WTC11 (cell line): ENCODE results near the gene CELF1. TPM values are rescaled to one million over a fixed set of nuclear protein-coding genes. Genes with fewer than 3 reads are reported as not detected.

Source experiments
- ATAC-seq: fragments of 200-7000 bp; cut with Tn5 transposase; 2 replicates; pipeline ENCODE4 v1.10.0; 2021; ENCODE audit warnings: mild to moderate bottlenecking, moderate library complexity
- CTCF ChIA-PET: fragments of 300-600 bp; sonication (Branson Sonifier 250); formaldehyde crosslinking; loops from one replicate; lab custom pipeline; 2021; ENCODE audit warnings: antibody characterized with exemption; lab: Charles Lee
- POLR2A ChIA-PET: fragments of 350-600 bp; sonication (Branson Sonifier 250); formaldehyde crosslinking; loops from one replicate; lab custom pipeline; 2021; ENCODE audit warnings: antibody characterized with exemption; lab: Charles Lee
- DNase-seq: peaks from one replicate; pipeline ENCODE4 v3.0.0; 2021; ENCODE audit warnings: low spot score
- H3K27ac Mint-ChIP-seq: 2 replicates; pipeline ENCODE4 v1.8.0; 2021; ENCODE audit warnings: mixed read lengths
- H3K27me3 Mint-ChIP-seq: 2 replicates; pipeline ENCODE4 v1.8.0; 2021; ENCODE audit warnings: low read depth, mild to moderate bottlenecking, moderate library complexity, mixed read lengths
- H3K36me3 Mint-ChIP-seq: 2 replicates; pipeline ENCODE4 v1.8.0; 2021; ENCODE audit warnings: mixed read lengths
- H3K4me1 Mint-ChIP-seq: 2 replicates; pipeline ENCODE4 v1.8.0; 2022; ENCODE audit warnings: mixed read lengths
- H3K4me3 Mint-ChIP-seq: 2 replicates; pipeline ENCODE4 v1.8.0; 2021; ENCODE audit warnings: mild to moderate bottlenecking, moderate library complexity, mixed read lengths
- H3K9me3 Mint-ChIP-seq: 2 replicates; pipeline ENCODE4 v1.8.0; 2021; ENCODE audit warnings: mixed read lengths
- ATF6 ChIP-seq: sonication (generic); formaldehyde crosslinking; IDR thresholded peaks from 2 replicates; pipeline ENCODE4 v1.8.1; 2023; ENCODE audit warnings: mild to moderate bottlenecking, missing genetic modification reagents
- CTCF ChIP-seq: fragments of 200-600 bp; IDR thresholded peaks from 2 replicates; pipeline ENCODE4 v1.8.0; 2022; ENCODE audit warnings: antibody characterized with exemption
- ERG ChIP-seq: fragments of 250-450 bp; sonication (Bioruptor Pico); IDR thresholded peaks from 2 replicates; pipeline ENCODE4 v1.8.0; 2021; ENCODE audit warnings: mild to moderate bottlenecking
- FOXP4 ChIP-seq: sonication (generic); formaldehyde crosslinking; IDR thresholded peaks from 2 replicates; pipeline ENCODE4 v1.8.0; 2022; ENCODE audit warnings: mild to moderate bottlenecking, missing genetic modification reagents
- IRF2 ChIP-seq: sonication (generic); formaldehyde crosslinking; IDR thresholded peaks from 2 replicates; pipeline ENCODE4 v1.8.0; 2022; ENCODE audit warnings: low read depth, missing genetic modification reagents, borderline replicate concordance
- NR2C2 ChIP-seq: sonication (generic); formaldehyde crosslinking; IDR thresholded peaks from 2 replicates; pipeline ENCODE4 v1.8.0; 2022; ENCODE audit warnings: mild to moderate bottlenecking, missing genetic modification reagents
- STAT6 ChIP-seq: sonication (generic); formaldehyde crosslinking; conservative IDR thresholded peaks from 2 replicates; pipeline ENCODE4 v1.8.1; 2023; ENCODE audit warnings: mild to moderate bottlenecking, low read depth, missing genetic modification reagents, moderate library complexity
- TEAD1 ChIP-seq: sonication (generic); formaldehyde crosslinking; IDR thresholded peaks from 2 replicates; pipeline ENCODE4 v1.8.0; 2022; ENCODE audit warnings: mild to moderate bottlenecking, missing genetic modification reagents
- ZNF121 ChIP-seq: sonication (generic); formaldehyde crosslinking; IDR thresholded peaks from 2 replicates; pipeline ENCODE4 v1.8.0; 2023; ENCODE audit warnings: missing genetic modification reagents
- ZNF396 ChIP-seq: fragments of 250-450 bp; sonication (Bioruptor Pico); IDR thresholded peaks from 2 replicates; pipeline ENCODE4 v1.8.0; 2021; ENCODE audit warnings: mild to moderate bottlenecking, moderate library complexity, borderline replicate concordance
- ZNF423 ChIP-seq: fragments of 250-450 bp; sonication (Bioruptor Pico); IDR thresholded peaks from 2 replicates; pipeline ENCODE4 v2.1.2; 2022; ENCODE audit warnings: mild to moderate bottlenecking, moderate library complexity
- total RNA-seq: library from RNA; stranded (reverse); gene quantifications from 3 replicates; pipeline ENCODE4 v1.2.3, GENCODE V29; 2021

Gene CELF1
- total RNA-seq, 1 experiment from 2014 or later, result 177 TPM

GRCh38 chr11:47441421-47441820, 111.5 kb downstream of the CELF1 start:
- H3K4me1 Mint-ChIP-seq, result no peaks in the 10 kb centered on the region
- TF ChIP-seq TEAD1 (no peak), CTCF (no peak), ERG (CRISPR knock-in tag) (no peak)
- H3K4me3 Mint-ChIP-seq, result no peak overlapping the region
- H3K27me3 Mint-ChIP-seq, result no peaks in the 10 kb centered on the region
- H3K9me3 Mint-ChIP-seq, result no peaks in the 10 kb centered on the region
- H3K36me3 Mint-ChIP-seq, result no peaks in the 10 kb centered on the region
- DNase-seq, result no peak
- no peak overlapping the region for H3K27ac Mint-ChIP-seq
- POLR2A ChIA-PET, result no interaction called here
- no peak; the same call in 1 of the 2 replicates for ATAC-seq
- CTCF ChIA-PET, result no interaction called here

- no peaks in the 10 kb centered on the region for H3K27me3 Mint-ChIP-seq
- ChIA-PET CTCF (interaction anchor here (0.8 kb wide), 1 partner anchor 85 kb away, joined by 4 read pairs; no protein-coding TSS in a partner anchor), POLR2A (interaction anchor here (0.7 kb wide), 1 partner anchor 8 kb away, joined by 3 read pairs; no protein-coding TSS in a partner anchor)
These were observed 112.9 kb downstream of the CELF1 start for GRCh38 chr11:47440054-47440476.

More at GRCh38 chr11:47440054-47440476, 112.9 kb downstream of the CELF1 start:
- H3K36me3 Mint-ChIP-seq, result no peaks in the 10 kb centered on the region
- TF ChIP-seq ZNF423 (CRISPR knock-in tag), result no peak
- TF ChIP-seq ZNF396 (CRISPR knock-in tag), result no peak
- TF ChIP-seq ATF6 (CRISPR knock-in tag), result no peak
- TF ChIP-seq STAT6 (CRISPR knock-in tag), result no peak
- TF ChIP-seq NR2C2, result no peak
- TF ChIP-seq ZNF121 (CRISPR knock-in tag), result no peak
- no peak for TF ChIP-seq FOXP4 (CRISPR knock-in tag)
- TF ChIP-seq IRF2, result no peak
- TF ChIP-seq, all 79 proteins: peak for 0
- DNase-seq (no peak), ATAC-seq (no peak)
- Mint-ChIP-seq H3K27ac (no peak overlapping the region), H3K4me3 (no peak overlapping the region), H3K4me1 (no peaks in the 10 kb centered on the region), H3K9me3 (no peaks in the 10 kb centered on the region)
